Right hindlimb (tissue), 1 donor: ENCODE measurements around the gene HFM1.

Experiments
- DNase-seq: peaks from one replicate; pipeline ENCODE4 v3.0.0-alpha.2; 2018

Gene HFM1

GRCh38 chr1:91243171-91243570, 161.5 kb downstream of the HFM1 start:
- no peak for DNase-seq

- no peak for DNase-seq
Observed at GRCh38 chr1:91234181-91234580, 170.5 kb downstream of the HFM1 start.

GRCh38 chr1:91226741-91227140, 177.9 kb downstream of the HFM1 start:
- no peak for DNase-seq

GRCh38 chr1:91224878-91225277, 179.8 kb downstream of the HFM1 start:
- DNase-seq = no peak

- no peak for DNase-seq
Observed at GRCh38 chr1:91221017-91221416, 183.6 kb downstream of the HFM1 start.

GRCh38 chr1:91217911-91218310, 186.7 kb downstream of the HFM1 start:
- DNase-seq = no peak
